Subcutaneous adipose tissue (tissue), 4 donors: ENCODE data around the gene CYLD. TPM values are rescaled to one million over a fixed set of nuclear protein-coding genes. Genes with fewer than 3 reads are reported as not detected.

Experiments
- total RNA-seq, 4 donors: library from RNA; depleted of rRNA; stranded (reverse); fragments of >200 nt; gene quantifications; one replicate each; pipeline ENCODE4 v1.1.0, GENCODE V29; 2016
- TF ChIP-seq, protein P1 (sequence below): fragments of 450-650 bp; IDR thresholded peaks from one replicate; pipeline ENCODE4 v1.5.1; 2016; ENCODE audit warnings: low read depth, mild to moderate bottlenecking, control low read depth, antibody characterized with exemption, moderate library complexity

The CYLD gene
- total RNA-seq: 10 to 100 TPM; 35.8 to 40.1 (median 37.2) TPM

DNA sequence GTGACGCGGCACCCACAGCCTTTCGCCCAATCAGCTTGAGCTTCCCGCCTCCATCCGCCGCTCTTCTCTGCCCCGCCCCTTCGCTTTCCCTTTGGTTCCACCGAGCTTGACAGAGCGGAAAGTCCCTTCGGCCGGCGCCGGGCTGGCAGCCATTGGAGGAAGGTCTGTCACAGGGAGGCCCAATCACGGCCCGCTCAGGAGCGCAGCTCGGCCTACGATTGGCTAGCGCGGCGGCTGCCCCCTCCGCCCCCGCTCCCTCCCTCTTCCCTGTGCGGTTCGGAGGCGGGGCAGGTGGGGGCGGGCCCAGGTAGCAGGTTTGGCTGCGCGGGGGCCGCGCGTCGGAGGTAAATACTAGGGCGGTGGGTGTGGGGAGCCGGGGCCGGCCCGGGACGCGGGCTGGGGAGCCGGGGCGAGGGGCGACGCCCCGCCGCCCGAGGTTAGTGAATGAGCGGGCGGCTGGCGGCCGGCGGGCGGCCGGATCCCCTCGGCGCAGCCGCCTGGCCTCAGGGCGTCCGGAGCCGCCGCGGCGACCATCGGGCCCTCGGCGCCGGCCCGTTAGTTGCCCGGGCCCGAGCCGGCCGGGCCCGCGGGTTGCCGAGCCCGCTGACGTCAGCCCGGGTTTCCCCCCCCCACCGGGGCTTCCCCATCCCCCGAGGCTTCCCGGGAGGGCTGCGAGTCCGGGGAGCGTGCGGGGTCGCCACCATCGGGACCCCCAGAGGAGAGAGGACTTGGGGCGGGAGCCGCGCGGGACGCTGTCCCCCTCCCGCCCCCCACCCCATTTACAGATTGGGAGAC is at the start of gene CYLD:
CYLD (plus strand) TSS at position 306 of the 795 bp plus-strand sequence. CDS start 7,613 bp downstream, outside the sequence.
- TF ChIP-seq, protein P1, sequence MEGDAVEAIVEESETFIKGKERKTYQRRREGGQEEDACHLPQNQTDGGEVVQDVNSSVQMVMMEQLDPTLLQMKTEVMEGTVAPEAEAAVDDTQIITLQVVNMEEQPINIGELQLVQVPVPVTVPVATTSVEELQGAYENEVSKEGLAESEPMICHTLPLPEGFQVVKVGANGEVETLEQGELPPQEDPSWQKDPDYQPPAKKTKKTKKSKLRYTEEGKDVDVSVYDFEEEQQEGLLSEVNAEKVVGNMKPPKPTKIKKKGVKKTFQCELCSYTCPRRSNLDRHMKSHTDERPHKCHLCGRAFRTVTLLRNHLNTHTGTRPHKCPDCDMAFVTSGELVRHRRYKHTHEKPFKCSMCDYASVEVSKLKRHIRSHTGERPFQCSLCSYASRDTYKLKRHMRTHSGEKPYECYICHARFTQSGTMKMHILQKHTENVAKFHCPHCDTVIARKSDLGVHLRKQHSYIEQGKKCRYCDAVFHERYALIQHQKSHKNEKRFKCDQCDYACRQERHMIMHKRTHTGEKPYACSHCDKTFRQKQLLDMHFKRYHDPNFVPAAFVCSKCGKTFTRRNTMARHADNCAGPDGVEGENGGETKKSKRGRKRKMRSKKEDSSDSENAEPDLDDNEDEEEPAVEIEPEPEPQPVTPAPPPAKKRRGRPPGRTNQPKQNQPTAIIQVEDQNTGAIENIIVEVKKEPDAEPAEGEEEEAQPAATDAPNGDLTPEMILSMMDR: no peak

DNA sequence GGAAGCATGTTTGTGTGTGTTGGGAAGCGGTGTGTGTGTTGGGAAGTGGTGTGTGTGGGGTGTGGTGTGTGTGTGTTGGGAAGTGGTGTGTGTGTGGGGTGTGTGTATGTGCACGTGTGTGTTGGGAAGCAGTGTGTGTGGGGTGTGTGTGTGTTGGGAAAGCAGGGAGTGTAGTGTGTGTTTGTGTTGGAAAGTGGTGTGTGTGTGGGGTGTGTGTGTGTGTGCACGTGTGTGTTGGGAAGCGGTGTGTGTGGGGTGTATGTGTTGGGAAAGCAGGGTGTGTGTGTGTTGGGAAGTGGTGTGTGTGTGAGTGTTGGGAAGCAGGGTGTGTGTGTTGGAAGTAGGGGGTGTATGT is 49.3 kb upstream of the CYLD start:
- TF ChIP-seq, protein P1: no peak

- TF ChIP-seq, protein P1: no peak
These were observed 48.7 kb upstream of the CYLD start, which contains the start of gene NOD2 for GRCh38 chr16:50692999-50693781. TSS of gene NOD2 (plus strand) at chr16:50693606. CDS start at chr16:50699496, 5,890 bp downstream.

DNA sequence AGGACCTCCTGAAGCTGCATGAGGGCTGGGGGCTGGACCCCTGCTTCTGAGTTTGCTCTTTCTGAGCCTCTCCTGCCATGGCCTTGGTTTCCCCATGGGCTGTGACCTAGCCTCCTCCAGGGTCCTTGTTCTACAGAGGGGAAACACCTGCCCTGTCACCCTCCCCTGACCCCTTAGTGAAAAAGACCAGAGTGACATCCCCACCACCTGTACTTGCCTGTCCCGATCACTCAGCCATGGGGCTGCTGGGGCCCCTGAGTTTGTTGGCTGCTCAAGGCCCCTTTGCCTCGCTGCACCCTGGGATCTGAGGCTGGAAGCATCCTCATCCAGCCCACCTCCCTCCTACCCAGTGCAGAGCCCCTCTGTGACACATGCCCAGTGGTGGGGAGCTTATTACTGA is 47.7 kb upstream of the CYLD start:
- TF ChIP-seq, protein P1: no peak

DNA sequence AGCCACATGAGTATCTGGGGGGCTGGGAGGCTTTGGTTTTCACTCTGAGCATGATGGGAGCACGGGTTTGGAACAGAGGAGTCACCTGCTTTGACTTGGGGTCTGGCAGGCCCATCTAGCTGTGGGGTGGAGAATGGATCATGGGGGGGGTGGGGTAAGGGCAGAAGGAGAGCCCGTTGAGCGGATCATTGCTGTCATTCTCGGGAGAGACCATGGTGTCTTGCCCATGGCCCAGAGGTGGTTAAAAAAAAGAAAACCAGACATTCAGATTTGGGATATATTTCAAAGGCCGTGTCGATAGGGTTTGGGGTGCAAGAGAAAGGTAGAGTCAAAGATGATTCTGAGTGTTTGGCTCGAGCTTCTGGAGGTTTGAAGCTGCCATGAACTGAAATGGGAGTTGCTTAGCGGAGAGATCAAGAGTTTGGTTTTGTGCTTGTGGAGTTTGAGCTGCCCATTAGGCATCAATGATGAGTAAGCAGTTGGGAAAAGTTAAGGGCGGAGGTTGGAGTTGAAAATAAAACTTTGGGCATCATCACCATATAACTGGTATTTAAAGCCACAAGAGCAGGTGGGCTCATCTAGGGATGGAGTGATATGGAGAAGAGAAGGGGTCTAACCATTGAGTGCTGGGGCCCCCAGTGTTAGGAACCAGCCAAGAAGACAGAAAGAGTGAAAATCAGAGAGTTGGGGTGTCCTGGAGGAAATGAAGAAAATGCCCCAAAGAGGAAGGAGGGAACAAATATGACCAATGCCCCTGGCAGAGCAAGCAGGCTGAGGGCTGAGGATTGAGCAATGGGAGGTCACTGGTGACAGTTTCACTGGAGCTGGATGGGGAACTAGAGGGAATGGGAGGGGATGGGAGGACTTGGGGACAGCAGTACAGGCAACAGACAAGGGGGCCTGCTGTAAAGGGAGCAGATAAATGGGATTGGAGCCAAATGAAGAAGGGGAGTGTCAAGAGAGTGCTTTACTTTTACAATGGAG is 46.6 kb upstream of the CYLD start:
- TF ChIP-seq, protein P1: no peak

GRCh38 chr16:50696126-50696525 is 45.8 kb upstream of the CYLD start:
- TF ChIP-seq, protein P1: no peak
